HTR-8/SVneo (cell line): ENCODE measurements around the gene BGN.

ENCODE experiments used
- DNase-seq: peaks from one replicate; pipeline ENCODE4 v3.0.0; 2011; ENCODE audit warnings: low spot score, mixed read lengths; ENCODE audit not compliant: insufficient read length
- FAIRE-seq: peaks from 2 replicates; lab custom pipeline; 2011; peaks lifted over from hg19 to GRCh38; lab: Jason Lieb, UNC

The BGN gene

GRCh38 chrX:153494541-153495361 is at the start of gene BGN:
Gene BGN, plus strand, starts transcription at chrX:153494980. Its CDS starts 9,652 bp downstream, at chrX:153504632.
- DNase-seq (peak; percentile 41), FAIRE-seq (peak; percentile 9)

- DNase-seq: no peak
- no peak for FAIRE-seq
Observed at GRCh38 chrX:153445106-153445855, 49.5 kb upstream of the BGN start.

DNA sequence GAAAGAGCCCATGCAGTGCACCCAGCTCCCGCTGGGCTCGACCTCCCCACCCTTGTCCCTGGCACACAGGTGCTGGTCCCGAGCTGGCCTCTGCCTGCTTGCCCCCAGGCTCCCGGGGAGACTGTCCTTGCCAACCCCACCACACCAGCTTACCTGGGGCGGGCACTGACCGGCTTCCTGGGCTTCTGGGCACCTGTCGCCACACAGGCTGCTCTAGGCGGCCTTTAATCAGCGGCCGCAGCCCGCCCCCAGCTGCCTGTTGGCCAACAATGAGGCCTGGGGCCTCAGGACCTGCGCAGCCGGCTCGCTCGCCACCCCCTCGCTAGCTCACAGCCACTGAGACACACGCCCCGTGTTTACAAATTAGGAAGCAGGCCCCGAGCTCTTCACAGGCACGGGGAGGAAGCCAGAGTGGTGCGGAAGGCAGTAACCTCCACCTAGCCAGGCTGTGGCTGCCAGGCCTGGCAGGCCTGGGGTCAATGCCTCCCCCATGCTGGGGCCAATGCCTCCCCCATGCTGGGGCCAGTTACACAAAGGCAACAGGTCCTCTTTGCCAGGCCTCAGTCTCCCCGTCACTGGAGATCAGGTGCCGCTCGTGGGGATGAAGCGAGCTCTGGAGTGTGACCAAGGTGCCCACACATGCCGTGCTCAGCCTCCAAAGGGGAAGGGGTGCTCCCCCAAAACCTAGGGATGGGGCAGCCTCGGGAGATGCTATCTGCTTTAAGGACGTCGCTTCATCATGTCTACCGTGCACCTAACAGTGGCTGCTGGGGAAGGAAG is 48.7 kb upstream of the BGN start, which contains the start of gene TREX2:
TSS of gene TREX2 (minus strand) at position 201 of the 780 bp plus-strand sequence. CDS start 626 bp downstream, outside the sequence.
- FAIRE-seq: no peak

GRCh38 chrX:153446636-153446936 is 48.2 kb upstream of the BGN start:
- no peak for FAIRE-seq
- no peak for DNase-seq

More for the DNA sequence above, 48.7 kb upstream of the BGN start, which contains the start of gene TREX2:
- DNase-seq: no peak

DNA sequence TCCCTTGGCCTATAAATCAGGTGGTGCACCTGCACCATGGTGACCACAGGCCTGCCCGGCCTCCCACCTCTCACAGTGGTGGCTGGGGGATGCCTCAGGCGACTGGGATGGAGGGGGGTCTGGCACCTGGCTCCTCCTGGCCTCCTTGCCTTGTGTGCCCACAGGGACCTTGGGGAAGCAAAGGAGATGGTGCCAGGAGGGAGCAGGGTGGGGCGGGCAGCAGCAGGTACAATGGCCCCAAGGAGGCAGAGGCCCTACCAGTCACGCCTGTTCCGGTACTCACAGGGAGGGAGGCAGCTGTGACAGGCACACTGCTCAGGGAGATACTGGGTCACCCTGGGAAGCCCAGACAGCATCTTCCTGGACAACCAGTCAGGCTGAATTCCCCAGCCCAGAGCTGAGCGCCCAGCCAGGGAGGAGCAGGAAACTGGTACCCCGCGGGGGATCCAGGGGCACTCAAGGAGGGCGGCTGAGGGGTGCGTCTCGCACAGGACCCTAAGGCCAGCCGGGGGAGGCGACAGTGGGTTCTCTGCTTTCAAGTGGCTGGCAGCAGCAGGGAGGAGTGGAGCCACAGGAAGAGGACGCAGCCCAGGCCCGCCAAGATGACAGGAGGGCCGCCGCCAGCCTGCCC is 47.7 kb upstream of the BGN start:
- no peak for DNase-seq
- FAIRE-seq: no peak

GRCh38 chrX:153447581-153447960 is 47.2 kb upstream of the BGN start:
- FAIRE-seq: no peak
- no peak for DNase-seq

DNA sequence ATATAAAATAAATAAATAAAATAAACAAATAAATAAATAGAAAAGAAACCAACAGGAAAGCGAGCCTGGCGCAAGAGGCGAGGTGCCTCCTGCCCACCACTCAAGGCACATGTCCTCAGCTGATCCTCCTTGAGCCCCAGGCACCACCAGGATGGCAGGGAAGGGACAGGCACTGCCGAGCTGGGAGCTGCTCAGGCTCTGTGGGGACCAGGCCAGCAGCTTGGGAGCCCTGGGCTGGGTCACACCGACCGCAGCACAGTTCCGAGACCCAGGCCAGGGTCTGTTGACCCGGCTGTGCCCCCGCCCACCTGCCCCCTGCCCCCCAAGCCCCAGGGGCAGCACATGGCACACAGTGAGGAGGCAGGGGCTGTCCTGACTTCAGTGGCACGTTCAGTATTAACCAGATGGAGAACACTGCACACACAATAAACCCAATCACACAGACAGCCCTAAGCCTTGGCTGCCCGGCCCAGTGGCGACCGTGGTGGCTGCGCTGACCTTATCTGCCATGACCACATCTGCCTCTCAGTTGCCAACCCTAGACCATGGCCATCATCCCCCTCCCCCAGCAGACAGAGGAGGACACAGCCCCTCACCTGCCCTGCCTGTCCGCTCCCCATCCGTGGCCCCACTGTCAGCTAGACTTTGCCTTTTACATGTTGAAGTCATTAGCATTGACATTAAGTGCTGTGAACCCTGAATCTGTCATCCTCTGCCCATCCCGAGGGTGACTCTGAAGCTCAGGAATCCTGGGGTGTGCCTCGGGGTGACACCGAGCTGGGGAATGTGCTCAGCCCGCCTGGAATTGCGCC is 46.0 kb upstream of the BGN start:
- DNase-seq (no peak), FAIRE-seq (no peak)

- no peak for DNase-seq
- FAIRE-seq: no peak
Observed at GRCh38 chrX:153449368-153450113, 45.2 kb upstream of the BGN start.

DNA sequence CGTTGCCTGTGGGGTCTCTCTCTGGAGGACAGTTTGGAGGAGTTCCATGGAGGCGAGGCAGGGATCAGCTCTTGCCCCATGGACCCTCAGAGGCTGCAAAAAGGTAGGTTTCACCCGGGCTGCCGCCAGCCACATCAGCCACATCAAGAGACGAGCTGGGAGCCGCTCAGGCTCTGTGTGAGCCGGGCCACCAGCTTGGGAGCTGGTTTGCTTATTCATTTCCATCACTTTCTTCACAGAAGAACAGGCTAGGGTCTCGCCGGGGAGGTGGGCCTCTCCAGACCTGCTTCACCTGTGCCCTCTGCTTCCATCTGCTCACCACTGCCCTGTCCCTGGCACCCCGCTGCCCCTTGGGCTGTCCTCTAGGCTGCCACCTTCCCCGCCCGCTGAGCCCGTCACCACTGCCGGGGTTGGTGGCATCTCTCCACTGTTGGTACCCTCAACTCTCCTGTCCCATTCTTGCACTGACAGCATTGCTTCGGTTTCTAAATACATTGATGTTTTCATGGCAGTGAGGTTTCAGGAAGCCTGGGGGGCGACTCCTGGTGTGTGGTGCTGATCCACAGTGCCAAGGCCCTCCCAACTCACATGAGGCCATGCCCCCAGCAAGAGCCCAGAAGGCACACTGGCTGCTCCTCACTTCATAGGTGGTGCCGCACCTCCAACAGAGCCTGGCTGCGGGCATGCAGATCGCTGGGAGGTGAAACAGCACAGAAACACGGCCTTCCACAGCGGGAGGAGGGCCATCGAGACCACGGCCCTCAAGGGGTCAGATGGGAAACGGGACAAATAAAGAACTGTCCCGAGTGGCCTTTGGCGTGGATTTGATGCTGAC is 44.4 kb upstream of the BGN start:
- DNase-seq: no peak
- no peak for FAIRE-seq

DNA sequence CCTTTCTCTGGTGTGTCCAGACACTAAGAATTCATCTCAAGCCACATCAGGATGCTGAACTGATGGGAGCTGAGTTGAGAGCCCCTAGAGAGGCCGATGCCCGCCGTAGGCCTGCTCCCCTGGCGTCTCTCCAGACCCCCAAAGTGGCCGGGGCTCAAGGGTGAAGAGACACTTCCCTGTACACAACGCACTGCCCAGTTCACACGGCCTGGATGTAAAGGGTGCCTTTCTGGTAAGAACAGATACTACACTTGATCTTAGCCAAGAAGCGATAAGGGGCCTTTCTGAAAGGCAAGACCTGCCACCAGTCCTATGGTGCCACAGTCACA is 43.9 kb upstream of the BGN start:
- FAIRE-seq (no peak), DNase-seq (no peak)

- FAIRE-seq (no peak), DNase-seq (no peak)
Observed at GRCh38 chrX:153454901-153455550, 39.8 kb upstream of the BGN start.

DNA sequence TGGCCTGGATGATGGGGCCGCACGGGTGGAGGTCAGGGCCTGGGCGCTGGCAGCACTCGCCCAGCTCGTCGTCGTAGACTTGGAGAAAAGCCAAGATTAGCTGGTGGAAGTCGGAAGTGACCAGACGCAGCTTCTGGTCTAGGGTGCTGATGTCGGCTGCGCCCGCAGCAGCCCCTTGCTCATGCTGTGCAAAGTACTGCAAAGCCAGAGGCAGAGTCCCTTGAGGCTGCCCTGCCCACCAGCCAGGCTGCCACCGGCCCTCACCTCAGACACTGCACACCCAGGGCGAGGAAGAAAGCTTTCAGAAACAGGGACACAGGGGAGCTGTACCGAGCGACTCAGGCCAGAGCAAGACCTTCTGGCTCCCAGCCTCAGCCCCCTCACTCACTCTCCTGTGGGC is 39.2 kb upstream of the BGN start:
- DNase-seq (no peak), FAIRE-seq (no peak)

DNA sequence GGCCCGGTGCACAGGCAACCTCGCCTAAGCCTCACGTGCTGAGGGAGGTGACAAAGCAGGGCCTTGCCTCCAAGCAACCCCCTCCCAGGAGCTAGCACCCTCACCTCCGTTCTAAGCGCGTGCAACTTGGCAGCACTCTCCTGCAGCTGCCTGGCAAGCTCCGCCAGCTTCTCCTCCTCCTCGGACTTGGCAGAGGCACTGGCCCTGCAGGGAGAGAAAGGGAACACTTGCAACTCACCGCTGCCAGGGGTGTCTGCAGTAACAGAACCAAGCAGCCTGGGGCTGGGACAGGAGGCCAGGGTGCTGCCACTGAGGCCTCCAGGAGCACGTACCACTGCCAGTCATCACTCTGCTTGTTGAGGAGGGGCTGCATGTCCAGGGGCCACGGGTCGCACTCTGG is 38.6 kb upstream of the BGN start:
- FAIRE-seq (no peak), DNase-seq (no peak)

DNA sequence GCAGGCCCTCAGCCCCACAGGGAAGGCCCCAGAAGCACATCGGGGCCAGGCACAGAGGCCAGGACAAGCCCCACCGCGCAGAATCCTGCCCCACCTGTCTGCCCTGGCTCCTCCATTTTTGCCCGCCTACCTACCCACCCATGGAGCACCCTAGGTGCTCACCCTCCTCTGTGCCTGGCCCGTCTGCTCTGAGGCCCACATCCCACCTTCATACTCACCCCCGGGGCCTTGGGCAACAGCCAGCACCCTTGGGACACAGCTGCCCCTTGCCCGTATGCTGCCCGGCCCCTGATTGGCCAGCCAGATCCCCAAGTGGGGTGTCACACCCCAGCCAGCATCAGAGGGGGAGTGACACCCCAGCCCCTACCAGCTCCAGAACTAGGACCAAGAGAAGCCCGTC is 38.1 kb upstream of the BGN start:
- DNase-seq: no peak
- no peak for FAIRE-seq

GRCh38 chrX:153457136-153457825 is 37.5 kb upstream of the BGN start:
- FAIRE-seq (no peak), DNase-seq (no peak)

GRCh38 chrX:153457827-153458466 is 36.8 kb upstream of the BGN start:
- no peak for FAIRE-seq

DNA sequence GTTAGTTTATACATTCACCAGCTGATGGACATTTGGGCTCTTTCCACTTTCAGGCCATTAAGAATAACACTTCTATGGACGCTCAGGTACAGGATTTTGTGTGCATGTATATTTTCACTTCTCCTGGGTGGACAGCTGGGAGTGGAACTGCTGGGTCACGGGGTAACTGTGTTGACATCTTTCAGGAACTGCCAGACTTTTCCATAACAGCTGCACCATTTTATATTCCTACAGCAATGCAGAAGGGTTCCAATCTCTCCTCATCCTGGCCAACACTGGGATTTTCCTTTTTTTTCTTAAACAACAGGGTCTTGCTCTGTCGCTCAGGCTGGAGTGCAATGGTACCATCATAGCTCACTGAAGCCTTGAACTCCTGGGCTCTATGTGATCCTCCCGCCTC is 36.3 kb upstream of the BGN start:
- FAIRE-seq: no peak
- DNase-seq: no peak

More at GRCh38 chrX:153457827-153458466, 36.8 kb upstream of the BGN start:
- no peak for DNase-seq
